HEK293 (cell line): Measurements from ENCODE around the gene TAMALIN.
A peak's percentile ranks its signal among the peaks of the same experiment; 100 is the strongest.

Source experiments
- CTCF ChIA-PET: fragments of 350-600 bp; formaldehyde crosslinking; extraction: SDS; loops from one replicate; lab custom pipeline; 2021; ENCODE audit warnings: antibody characterized with exemption; lab: Yijun Ruan, JAX
- POLR2A ChIA-PET: fragments of 300-600 bp; formaldehyde crosslinking; extraction: SDS; loops from one replicate; lab custom pipeline; 2020; ENCODE audit warnings: antibody characterized with exemption, inconsistent platforms; lab: Yijun Ruan, JAX
- H3K27ac ChIP-seq: fragments of 200-500 bp; sonication (Bioruptor generic); 2 replicates; pipeline ENCODE4 v1.5.1; 2014; ENCODE audit warnings: low read depth, low read length, control low read depth, inconsistent platforms; ENCODE audit errors: extremely low read depth
- H3K36me3 ChIP-seq, 2 experiments: fragments of 200-500 bp in 1 of 2; sonication (Bioruptor generic) in 1 of 2; 1 replicate in 1 of 2; 2 replicates in 1 of 2; pipeline ENCODE4 v1.5.1; 2014 to 2017; ENCODE audit warnings: inconsistent platforms in 2 of 2, low read length in 2 of 2; ENCODE audit not compliant: control insufficient read depth in 2 of 2, insufficient read depth in 1 of 2
- H3K4me1 ChIP-seq: fragments of 200-500 bp; sonication (Bioruptor generic); 2 replicates; pipeline ENCODE4 v1.5.1; 2014; ENCODE audit warnings: mild to moderate bottlenecking, low read length, inconsistent platforms; ENCODE audit not compliant: control insufficient read depth, insufficient read depth
- H3K4me3 ChIP-seq: 2 replicates; pipeline ENCODE4 v1.5.1; 2011; ENCODE audit warnings: low read depth, mild to moderate bottlenecking, control low read depth, low read length, moderate library complexity
- H3K9me3 ChIP-seq: fragments of 200-500 bp; sonication (Bioruptor generic); 2 replicates; pipeline ENCODE4 v1.5.1; 2014; ENCODE audit warnings: low read depth, low read length, inconsistent platforms; ENCODE audit not compliant: control insufficient read depth, insufficient read depth
- HOXA7 ChIP-seq: sonication (generic); formaldehyde crosslinking; IDR thresholded peaks from 2 replicates; pipeline ENCODE4 v1.8.1; 2022; ENCODE audit warnings: missing genetic modification reagents, borderline replicate concordance
- KLF7 ChIP-seq: fragments of 450-650 bp; formaldehyde crosslinking; IDR thresholded peaks from 2 replicates; pipeline ENCODE4 v1.5.1; 2016; ENCODE audit warnings: missing biosample characterization, missing genetic modification characterization, borderline replicate concordance
- MZF1 ChIP-seq: fragments of 450-650 bp; formaldehyde crosslinking; IDR thresholded peaks from 2 replicates; pipeline ENCODE4 v1.5.1; 2017; ENCODE audit warnings: missing biosample characterization, missing genetic modification characterization, borderline replicate concordance
- OVOL3 ChIP-seq: fragments of 450-650 bp; formaldehyde crosslinking; IDR thresholded peaks from 2 replicates; pipeline ENCODE4 v1.5.1; 2016; ENCODE audit warnings: missing biosample characterization, missing genetic modification characterization
- PRDM10 ChIP-seq: fragments of 450-650 bp; formaldehyde crosslinking; IDR thresholded peaks from 2 replicates; pipeline ENCODE4 v1.5.1; 2016; ENCODE audit warnings: missing biosample characterization, missing genetic modification characterization
- SETDB1 ChIP-seq: IDR thresholded peaks from one replicate; pipeline ENCODE4 v1.6.1; 2017; ENCODE audit warnings: mild to moderate bottlenecking, low read length, moderate library complexity, mixed read lengths; ENCODE audit not compliant: insufficient read length
- SP2 ChIP-seq: fragments of 450-650 bp; formaldehyde crosslinking; IDR thresholded peaks from 2 replicates; pipeline ENCODE4 v1.5.1; 2016; ENCODE audit warnings: missing biosample characterization, missing genetic modification characterization
- ZBTB6 ChIP-seq: fragments of 450-650 bp; formaldehyde crosslinking; IDR thresholded peaks from 2 replicates; pipeline ENCODE4 v1.5.1; 2017; ENCODE audit warnings: missing biosample characterization, missing genetic modification characterization
- ZFP37 ChIP-seq: fragments of 450-650 bp; formaldehyde crosslinking; IDR thresholded peaks from 2 replicates; pipeline ENCODE4 v1.5.1; 2016; ENCODE audit warnings: missing biosample characterization, missing genetic modification characterization
- ZIC2 ChIP-seq: fragments of 450-650 bp; formaldehyde crosslinking; IDR thresholded peaks from 2 replicates; pipeline ENCODE4 v1.5.1; 2016; ENCODE audit warnings: missing biosample characterization, missing genetic modification characterization
- ZNF184 ChIP-seq: fragments of 450-650 bp; IDR thresholded peaks from 2 replicates; pipeline ENCODE4 v1.5.1; 2018; ENCODE audit warnings: missing biosample characterization, mild to moderate bottlenecking, missing genetic modification characterization
- ZNF19 ChIP-seq: fragments of 450-650 bp; formaldehyde crosslinking; IDR thresholded peaks from 2 replicates; pipeline ENCODE4; 2016; ENCODE audit warnings: missing biosample characterization, missing genetic modification characterization, low read depth
- ZNF2 ChIP-seq: fragments of 450-650 bp; formaldehyde crosslinking; IDR thresholded peaks from 2 replicates; pipeline ENCODE4 v1.5.1; 2016; ENCODE audit warnings: missing biosample characterization, missing genetic modification characterization
- ZNF398 ChIP-seq: fragments of 450-650 bp; formaldehyde crosslinking; IDR thresholded peaks from 2 replicates; pipeline ENCODE4 v1.5.1; 2017; ENCODE audit warnings: missing biosample characterization, missing genetic modification characterization
- ZNF518A ChIP-seq: fragments of 450-650 bp; formaldehyde crosslinking; conservative IDR thresholded peaks from 2 replicates; pipeline ENCODE4 v1.5.1; 2016; ENCODE audit warnings: low read depth, missing biosample characterization, missing genetic modification characterization
- ZNF549 ChIP-seq: fragments of 450-650 bp; IDR thresholded peaks from 2 replicates; pipeline ENCODE4 v1.5.1; 2018; ENCODE audit warnings: missing biosample characterization, missing genetic modification characterization, mild to moderate bottlenecking, inconsistent platforms, moderate library complexity
- ZNF621 ChIP-seq: fragments of 450-650 bp; formaldehyde crosslinking; IDR thresholded peaks from 2 replicates; pipeline ENCODE4 v1.5.1; 2017; ENCODE audit warnings: missing biosample characterization, missing genetic modification characterization
- ZNF701 ChIP-seq: fragments of 450-650 bp; formaldehyde crosslinking; IDR thresholded peaks from 2 replicates; pipeline ENCODE4 v1.5.1; 2016; ENCODE audit warnings: missing biosample characterization, missing genetic modification characterization
- ZNF704 ChIP-seq: fragments of 450-650 bp; formaldehyde crosslinking; IDR thresholded peaks from 2 replicates; pipeline ENCODE4 v1.5.1; 2016; ENCODE audit warnings: missing biosample characterization, missing genetic modification characterization
- ZSCAN16 ChIP-seq: fragments of 450-650 bp; formaldehyde crosslinking; IDR thresholded peaks from 2 replicates; pipeline ENCODE4 v1.5.1; 2016; ENCODE audit warnings: missing biosample characterization, missing genetic modification characterization

TAMALIN gene

GRCh38 chr12:52007982-52008510 is 1.3 kb downstream of the TAMALIN start:
- no peak for TF ChIP-seq ZNF549 (tag by site-specific recombination)
- no peak for TF ChIP-seq ZSCAN16 (tag by site-specific recombination)
- TF ChIP-seq HOXA7, result no peak
- no peak for TF ChIP-seq ZNF398 (tag by site-specific recombination)
- no peak for TF ChIP-seq ZBTB6 (tag by site-specific recombination)
- no peak for TF ChIP-seq ZNF701 (tag by site-specific recombination)
- no peak for TF ChIP-seq SP2 (tag by site-specific recombination)
- no peak for TF ChIP-seq ZNF621 (tag by site-specific recombination)
- no peak for TF ChIP-seq ZNF19
- no peak for TF ChIP-seq ZNF184 (tag by site-specific recombination)
- no peak for TF ChIP-seq ZFP37 (tag by site-specific recombination)
- no peak for TF ChIP-seq ZNF518A (tag by site-specific recombination)
- Histone ChIP-seq H3K27ac (no peak overlapping the region), H3K36me3 (peaks cover 0 to 11% of the 10 kb centered on the region in 2 experiments; a peak in 1 of 3 replicates), H3K4me3 (no peak overlapping the region), H3K9me3 (no peaks in the 10 kb centered on the region), H3K4me1 (peaks cover 12% of the 10 kb centered on the region; the same call in 1 of the 2 replicates)
- CTCF ChIA-PET, result interaction anchor here (0.7 to 9.6 kb wide), 6 partner anchors 10 to 160 kb away, joined by 3 to 291 read pairs (median 6); no protein-coding TSS in a partner anchor
- POLR2A ChIA-PET, result no interaction called here

DNA sequence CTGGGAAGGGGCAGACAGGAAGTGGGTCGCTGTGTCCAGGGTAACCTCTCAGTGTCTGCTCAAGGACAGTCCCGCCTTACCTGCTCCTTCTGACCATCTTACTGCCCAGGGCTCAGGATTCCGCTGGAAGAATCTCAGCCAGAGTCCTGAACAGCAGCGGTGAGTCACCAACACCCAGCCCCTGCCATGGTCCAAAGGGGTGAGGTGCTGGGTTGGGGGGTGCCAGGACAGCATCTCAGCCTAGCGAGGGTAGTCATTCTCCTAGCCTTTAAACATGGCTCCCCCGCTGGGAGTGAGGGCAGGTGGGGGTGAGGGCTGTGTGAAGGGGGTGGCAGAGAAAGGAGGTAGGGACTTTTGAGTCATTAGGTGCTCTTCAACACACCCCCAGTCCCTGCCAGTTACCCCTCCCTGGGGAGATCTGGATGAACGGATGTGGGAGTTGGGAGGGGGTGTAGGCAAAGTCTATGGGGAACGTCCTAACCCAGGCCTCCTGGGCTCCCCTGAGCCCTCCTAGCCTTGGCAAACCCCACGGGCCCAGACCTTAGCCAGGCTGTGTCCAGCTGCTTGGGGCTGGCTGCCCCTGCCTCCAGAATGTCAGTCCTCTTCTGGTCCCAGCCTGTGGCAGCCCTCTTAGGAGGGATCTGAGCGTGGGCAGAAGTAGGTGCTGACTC is 2.5 kb downstream of the TAMALIN start:
- peaks cover 12% of the 10 kb centered on the region; the same call in 1 of the 2 replicates for H3K4me1 ChIP-seq
- CTCF ChIA-PET, result interaction anchor here (0.6 to 9.6 kb wide), 6 partner anchors 11 to 911 kb away, joined by 3 to 291 read pairs (median 7); no protein-coding TSS in a partner anchor
- TF ChIP-seq HOXA7 (no peak), OVOL3 (tag by site-specific recombination) (no peak), SETDB1 (no peak), ZNF2 (no peak), ZNF704 (no peak), KLF7 (no peak), PRDM10 (peak; percentile 25; the same call in 1 of the 2 replicates), ZIC2 (tag by site-specific recombination) (no peak), ZNF621 (tag by site-specific recombination) (no peak), MZF1 (tag by site-specific recombination) (no peak)

More for the DNA sequence above, 2.5 kb downstream of the TAMALIN start:
- H3K9me3 ChIP-seq, result no peaks in the 10 kb centered on the region
- POLR2A ChIA-PET, result interaction anchor here (1.8 kb wide), 1 partner anchor 60 kb away, joined by 4 read pairs; the partner anchor contains the start of gene ATG101
- H3K4me3 ChIP-seq, result no peak overlapping the region
- peak overlapping the region; percentile 45; the same call in 1 of the 2 replicates for H3K27ac ChIP-seq
- H3K36me3 ChIP-seq, result peaks cover 0 to 21% of the 10 kb centered on the region in 2 experiments; a peak in 1 of 3 replicates
